ENCODE measurements around the gene NXPH2. TPM values are rescaled to one million over a fixed set of nuclear protein-coding genes. Genes with fewer than 3 reads are reported as not detected.

Gene NXPH2
- 5.1 TPM for polyA plus RNA-seq (2013, experiment 1 of 2)
- polyA plus RNA-seq (2013, experiment 2 of 2) = 6.5 TPM

GRCh38 chr2:138779781-138780445 is at the start of gene NXPH2:
NXPH2 (minus strand) TSS chr2:138780390; CDS start chr2:138780241, 149 bp downstream.
- no peak within 1 kb of the TSS for H3K27ac ChIP-seq (ENCODE audit: low read depth, low read length, severe bottlenecking)
- H3K9me3 ChIP-seq (ENCODE audit: control insufficient read depth, low read length) = no peaks in the 10 kb centered on the region
- WGBS, 2 experiments (ENCODE audit: insufficient coverage in 2 of 2) = 0% methylated on average over 40 to 50 of the region's 58 CpGs
- H3K4me3 ChIP-seq (ENCODE audit: extremely low read depth, insufficient read depth, low read length, poor library complexity, severe bottlenecking) = peak within 1 kb of the TSS; percentile 52
- no peaks in the 10 kb centered on the region for H3K36me3 ChIP-seq (ENCODE audit: control insufficient read depth, insufficient read depth, low read length)
- peaks cover 18% of the 10 kb centered on the region for H3K4me1 ChIP-seq (ENCODE audit: control insufficient read depth, insufficient read depth, low read length, poor library complexity, severe bottlenecking)

- Histone ChIP-seq H3K4me3 (ENCODE audit: extremely low read depth, insufficient read depth, low read length, poor library complexity, severe bottlenecking) (no peak overlapping the region), H3K36me3 (ENCODE audit: control insufficient read depth, insufficient read depth, low read length) (no peaks in the 10 kb centered on the region), H3K9me3 (ENCODE audit: control insufficient read depth, low read length) (no peaks in the 10 kb centered on the region), H3K27ac (ENCODE audit: low read depth, low read length, severe bottlenecking) (no peak overlapping the region), H3K4me1 (ENCODE audit: control insufficient read depth, insufficient read depth, low read length, poor library complexity, severe bottlenecking) (no peaks in the 10 kb centered on the region)
- WGBS, 2 experiments (ENCODE audit: insufficient coverage in 2 of 2) = 6% methylated on average over 3 of the region's 3 CpGs; no CpG with 5 or more reads in 1 of the 2 experiments
Observed at GRCh38 chr2:138829326-138829919, 49.2 kb upstream of the NXPH2 start.

GRCh38 chr2:138827426-138828054 is 47.4 kb upstream of the NXPH2 start:
- Histone ChIP-seq H3K36me3 (ENCODE audit: control insufficient read depth, insufficient read depth, low read length) (no peaks in the 10 kb centered on the region), H3K4me1 (ENCODE audit: control insufficient read depth, insufficient read depth, low read length, poor library complexity, severe bottlenecking) (no peaks in the 10 kb centered on the region), H3K4me3 (ENCODE audit: extremely low read depth, insufficient read depth, low read length, poor library complexity, severe bottlenecking) (no peak overlapping the region), H3K9me3 (ENCODE audit: control insufficient read depth, low read length) (no peaks in the 10 kb centered on the region), H3K27ac (ENCODE audit: low read depth, low read length, severe bottlenecking) (no peak overlapping the region)
- WGBS, 2 experiments (ENCODE audit: insufficient coverage in 2 of 2) = 100% methylated on average over 1 of the region's 3 CpGs; no CpG with 5 or more reads in 1 of the 2 experiments

- no peaks in the 10 kb centered on the region for H3K4me1 ChIP-seq (ENCODE audit: control insufficient read depth, insufficient read depth, low read length, poor library complexity, severe bottlenecking)
- no peak overlapping the region for H3K4me3 ChIP-seq (ENCODE audit: extremely low read depth, insufficient read depth, low read length, poor library complexity, severe bottlenecking)
- no peak overlapping the region for H3K27ac ChIP-seq (ENCODE audit: low read depth, low read length, severe bottlenecking)
- no peaks in the 10 kb centered on the region for H3K36me3 ChIP-seq (ENCODE audit: control insufficient read depth, insufficient read depth, low read length)
- 50 to 62% methylated on average over 2 of the region's 2 CpGs for WGBS, 2 experiments (ENCODE audit: insufficient coverage in 2 of 2)
- no peaks in the 10 kb centered on the region for H3K9me3 ChIP-seq (ENCODE audit: control insufficient read depth, low read length)
Observed at GRCh38 chr2:138823666-138824065, 43.5 kb upstream of the NXPH2 start.

GRCh38 chr2:138819964-138820363 is 39.8 kb upstream of the NXPH2 start:
- Histone ChIP-seq H3K9me3 (ENCODE audit: control insufficient read depth, low read length) (no peaks in the 10 kb centered on the region), H3K36me3 (ENCODE audit: control insufficient read depth, insufficient read depth, low read length) (no peaks in the 10 kb centered on the region), H3K4me1 (ENCODE audit: control insufficient read depth, insufficient read depth, low read length, poor library complexity, severe bottlenecking) (no peaks in the 10 kb centered on the region), H3K4me3 (ENCODE audit: extremely low read depth, insufficient read depth, low read length, poor library complexity, severe bottlenecking) (no peak overlapping the region), H3K27ac (ENCODE audit: low read depth, low read length, severe bottlenecking) (no peak overlapping the region)
- WGBS, 2 experiments (ENCODE audit: insufficient coverage in 2 of 2) = 92% methylated on average over 2 of the region's 3 CpGs; no CpG with 5 or more reads in 1 of the 2 experiments

- Histone ChIP-seq H3K4me1 (ENCODE audit: control insufficient read depth, insufficient read depth, low read length, poor library complexity, severe bottlenecking) (no peaks in the 10 kb centered on the region), H3K4me3 (ENCODE audit: extremely low read depth, insufficient read depth, low read length, poor library complexity, severe bottlenecking) (no peak overlapping the region), H3K9me3 (ENCODE audit: control insufficient read depth, low read length) (no peaks in the 10 kb centered on the region), H3K36me3 (ENCODE audit: control insufficient read depth, insufficient read depth, low read length) (no peaks in the 10 kb centered on the region), H3K27ac (ENCODE audit: low read depth, low read length, severe bottlenecking) (no peak overlapping the region)
- WGBS, 2 experiments (ENCODE audit: insufficient coverage in 2 of 2) = 56% methylated on average over 1 of the region's 1 CpG; no CpG with 5 or more reads in 1 of the 2 experiments
Observed at GRCh38 chr2:138818556-138818955, 38.4 kb upstream of the NXPH2 start.

- Histone ChIP-seq H3K4me3 (ENCODE audit: extremely low read depth, insufficient read depth, low read length, poor library complexity, severe bottlenecking) (no peak overlapping the region), H3K36me3 (ENCODE audit: control insufficient read depth, insufficient read depth, low read length) (no peaks in the 10 kb centered on the region), H3K27ac (ENCODE audit: low read depth, low read length, severe bottlenecking) (no peak overlapping the region), H3K9me3 (ENCODE audit: control insufficient read depth, low read length) (no peaks in the 10 kb centered on the region), H3K4me1 (ENCODE audit: control insufficient read depth, insufficient read depth, low read length, poor library complexity, severe bottlenecking) (no peaks in the 10 kb centered on the region)
- 80 to 100% methylated on average over 1 of the region's 4 CpGs for WGBS, 2 experiments (ENCODE audit: insufficient coverage in 2 of 2)
Observed at GRCh38 chr2:138814123-138814898, 34.1 kb upstream of the NXPH2 start.

GRCh38 chr2:138811431-138811830 is 31.2 kb upstream of the NXPH2 start:
- Histone ChIP-seq H3K27ac (ENCODE audit: low read depth, low read length, severe bottlenecking) (no peak overlapping the region), H3K9me3 (ENCODE audit: control insufficient read depth, low read length) (no peaks in the 10 kb centered on the region)
- no CpG with 5 or more reads among the region's 3 CpGs for WGBS, 2 experiments (ENCODE audit: insufficient coverage in 2 of 2)

GRCh38 chr2:138794724-138795123 is 14.5 kb upstream of the NXPH2 start:
- Histone ChIP-seq H3K9me3 (ENCODE audit: control insufficient read depth, low read length) (peaks cover 3% of the 10 kb centered on the region), H3K4me3 (ENCODE audit: extremely low read depth, insufficient read depth, low read length, poor library complexity, severe bottlenecking) (no peak overlapping the region), H3K4me1 (ENCODE audit: control insufficient read depth, insufficient read depth, low read length, poor library complexity, severe bottlenecking) (peaks cover 5% of the 10 kb centered on the region), H3K36me3 (ENCODE audit: control insufficient read depth, insufficient read depth, low read length) (no peaks in the 10 kb centered on the region), H3K27ac (ENCODE audit: low read depth, low read length, severe bottlenecking) (no peak overlapping the region)
- 80 to 83% methylated on average over 2 of the region's 2 CpGs for WGBS, 2 experiments (ENCODE audit: insufficient coverage in 2 of 2)

More at GRCh38 chr2:138811431-138811830, 31.2 kb upstream of the NXPH2 start:
- Histone ChIP-seq H3K4me3 (ENCODE audit: extremely low read depth, insufficient read depth, low read length, poor library complexity, severe bottlenecking) (no peak overlapping the region), H3K36me3 (ENCODE audit: control insufficient read depth, insufficient read depth, low read length) (no peaks in the 10 kb centered on the region), H3K4me1 (ENCODE audit: control insufficient read depth, insufficient read depth, low read length, poor library complexity, severe bottlenecking) (no peaks in the 10 kb centered on the region)

- no CpG with 5 or more reads among the region's 2 CpGs for WGBS, 2 experiments (ENCODE audit: insufficient coverage in 2 of 2)
- no peak overlapping the region for H3K27ac ChIP-seq (ENCODE audit: low read depth, low read length, severe bottlenecking)
- no peak overlapping the region for H3K4me3 ChIP-seq (ENCODE audit: extremely low read depth, insufficient read depth, low read length, poor library complexity, severe bottlenecking)
- no peaks in the 10 kb centered on the region for H3K36me3 ChIP-seq (ENCODE audit: control insufficient read depth, insufficient read depth, low read length)
- no peaks in the 10 kb centered on the region for H3K9me3 ChIP-seq (ENCODE audit: control insufficient read depth, low read length)
- no peaks in the 10 kb centered on the region for H3K4me1 ChIP-seq (ENCODE audit: control insufficient read depth, insufficient read depth, low read length, poor library complexity, severe bottlenecking)
Observed at GRCh38 chr2:138787053-138787666, 7.0 kb upstream of the NXPH2 start.
